H9 (cell line): ENCODE data around the gene TMEM200A. TPM values are rescaled to one million over a fixed set of nuclear protein-coding genes. Genes with fewer than 3 reads are reported as not detected.

Source experiments
- DNase-seq: peaks from one replicate; pipeline ENCODE4 v3.0.0-alpha.2; 2017
- H2AFZ ChIP-seq: one replicate; pipeline ENCODE4 v1.6.1; 2013; ENCODE audit warnings: mild to moderate bottlenecking, low read length, control low read depth, moderate library complexity
- H2AK5ac ChIP-seq: 2 replicates; pipeline ENCODE4 v1.6.1; 2013; ENCODE audit warnings: low read length, control low read depth, mixed read lengths; ENCODE audit not compliant: insufficient read length
- H2BK120ac ChIP-seq: one replicate; pipeline ENCODE4 v1.6.1; 2013; ENCODE audit warnings: low read depth, mild to moderate bottlenecking, low read length, control low read depth, inconsistent platforms; ENCODE audit not compliant: poor library complexity, severe bottlenecking
- H2BK12ac ChIP-seq: 2 replicates; pipeline ENCODE4 v1.6.1; 2013; ENCODE audit warnings: low read length, control low read depth, mixed read lengths, low read depth; ENCODE audit not compliant: insufficient read length
- H2BK15ac ChIP-seq: 2 replicates; pipeline ENCODE4 v1.6.1; 2013; ENCODE audit warnings: low read depth, low read length, control low read depth
- H2BK20ac ChIP-seq: one replicate; pipeline ENCODE4 v1.6.1; 2013; ENCODE audit warnings: low read depth, mild to moderate bottlenecking, low read length, control low read depth, inconsistent platforms; ENCODE audit not compliant: poor library complexity, severe bottlenecking
- H2BK5ac ChIP-seq: 2 replicates; pipeline ENCODE4 v1.6.1; 2013; ENCODE audit warnings: low read length, control low read depth, mixed read lengths; ENCODE audit not compliant: insufficient read length
- H3K14ac ChIP-seq: 2 replicates; pipeline ENCODE4 v1.6.1; 2013; ENCODE audit warnings: low read length, control low read depth; ENCODE audit not compliant: insufficient read depth
- H3K18ac ChIP-seq: 2 replicates; pipeline ENCODE4 v1.6.1; 2013; ENCODE audit warnings: low read depth, mild to moderate bottlenecking, mixed read lengths, low read length, control low read depth; ENCODE audit not compliant: insufficient read length
- H3K23ac ChIP-seq: 2 replicates; pipeline ENCODE4 v1.6.1; 2013; ENCODE audit warnings: low read length, control low read depth, mixed read lengths, low read depth; ENCODE audit not compliant: insufficient read length
- H3K23me2 ChIP-seq: 2 replicates; pipeline ENCODE4 v1.6.1; 2013; ENCODE audit warnings: low read depth, mild to moderate bottlenecking, mixed read lengths, low read length, control low read depth; ENCODE audit not compliant: insufficient read length, poor library complexity, severe bottlenecking
- H3K27ac ChIP-seq: 2 replicates; pipeline ENCODE4 v1.5.1; 2013; ENCODE audit warnings: low read length, control low read depth, mixed read lengths, low read depth; ENCODE audit not compliant: insufficient read length
- H3K27me3 ChIP-seq: 2 replicates; pipeline ENCODE4 v1.6.1; 2013; ENCODE audit warnings: low read length, control low read depth, inconsistent platforms; ENCODE audit not compliant: insufficient read depth
- H3K4ac ChIP-seq: 2 replicates; pipeline ENCODE4 v1.6.1; 2013; ENCODE audit warnings: low read depth, mild to moderate bottlenecking, control low read depth, inconsistent platforms, low read length, moderate library complexity
- H3K4me1 ChIP-seq: 2 replicates; pipeline ENCODE4 v1.6.1; 2013; ENCODE audit warnings: low read length, control low read depth, inconsistent platforms; ENCODE audit not compliant: insufficient read depth
- H3K4me2 ChIP-seq: 2 replicates; pipeline ENCODE4 v1.6.1; 2013; ENCODE audit warnings: low read length, control low read depth, mixed read lengths; ENCODE audit not compliant: insufficient read length, insufficient read depth
- H3K56ac ChIP-seq: 2 replicates; pipeline ENCODE4 v1.6.1; 2013; ENCODE audit warnings: low read depth, mild to moderate bottlenecking, mixed read lengths, low read length, control low read depth; ENCODE audit not compliant: insufficient read length
- H3K79me1 ChIP-seq: 2 replicates; pipeline ENCODE4 v1.6.1; 2013; ENCODE audit warnings: low read depth, mild to moderate bottlenecking, moderate library complexity, low read length, control low read depth, inconsistent platforms; ENCODE audit not compliant: insufficient read depth, poor library complexity, severe bottlenecking
- H3K79me2 ChIP-seq: 2 replicates; pipeline ENCODE4 v1.6.1; 2013; ENCODE audit warnings: low read length, control low read depth, inconsistent platforms; ENCODE audit not compliant: insufficient read depth
- H3K9ac ChIP-seq: 2 replicates; pipeline ENCODE4 v1.6.1; 2013; ENCODE audit warnings: low read length, control low read depth, mixed read lengths; ENCODE audit not compliant: insufficient read length; ENCODE audit errors: extremely low read depth
- H3K9me3 ChIP-seq: one replicate; pipeline ENCODE4 v1.6.1; 2013; ENCODE audit warnings: low read depth, low read length, inconsistent platforms; ENCODE audit not compliant: control insufficient read depth
- H3T11ph ChIP-seq: one replicate; pipeline ENCODE4 v1.6.1; 2013; ENCODE audit warnings: mild to moderate bottlenecking, low read length, control low read depth, inconsistent platforms
- H4K20me1 ChIP-seq: one replicate; pipeline ENCODE4 v1.6.1; 2013; ENCODE audit not compliant: control insufficient read depth, insufficient read length, insufficient read depth
- H4K5ac ChIP-seq: 2 replicates; pipeline ENCODE4 v1.6.1; 2013; ENCODE audit warnings: low read depth, mild to moderate bottlenecking, mixed read lengths, low read length, control low read depth; ENCODE audit not compliant: insufficient read length
- H4K8ac ChIP-seq: replicated peaks from 2 replicates; pipeline ENCODE4 v1.6.1; 2013; ENCODE audit warnings: low read length, control low read depth, mixed read lengths, low read depth; ENCODE audit not compliant: insufficient read length
- H4K91ac ChIP-seq: 2 replicates; pipeline ENCODE4 v1.6.1; 2013; ENCODE audit warnings: low read depth, mild to moderate bottlenecking, moderate library complexity, mixed read lengths, low read length, control low read depth; ENCODE audit not compliant: insufficient read length
- H3K27ac Mint-ChIP-seq, 3 experiments: 2 replicates in 2 of 3; 3 replicates in 1 of 3; pipeline ENCODE4 v1.8.0; 2020 to 2021; ENCODE audit warnings: mixed read lengths in 3 of 3, mild to moderate bottlenecking in 1 of 3, moderate library complexity in 1 of 3
- H3K27me3 Mint-ChIP-seq: 2 replicates; pipeline ENCODE4 v1.8.0; 2021; ENCODE audit warnings: low read depth, mild to moderate bottlenecking, moderate library complexity, mixed read lengths
- H3K36me3 Mint-ChIP-seq, 3 experiments: 2 replicates in 2 of 3; 3 replicates in 1 of 3; pipeline ENCODE4 v1.8.0; 2020 to 2021; ENCODE audit warnings: low read depth in 3 of 3, mixed read lengths in 3 of 3; ENCODE audit not compliant: insufficient read depth in 1 of 3
- H3K4me1 Mint-ChIP-seq, 2 experiments: 2 replicates each; pipeline ENCODE4 v1.8.0; 2020; ENCODE audit warnings: mixed read lengths in 2 of 2
- H3K4me3 Mint-ChIP-seq, 2 experiments: 2 replicates in 1 of 2; 3 replicates in 1 of 2; pipeline ENCODE4 v1.8.0; 2020 to 2021; ENCODE audit warnings: mild to moderate bottlenecking in 2 of 2, mixed read lengths in 2 of 2, moderate library complexity in 1 of 2
- H3K9me3 Mint-ChIP-seq, 2 experiments: 2 replicates in 1 of 2; 3 replicates in 1 of 2; pipeline ENCODE4 v1.8.0; 2020; ENCODE audit warnings: mild to moderate bottlenecking in 2 of 2, mixed read lengths in 2 of 2, moderate library complexity in 1 of 2
- WGBS: extraction: QIAGEN DNeasy Blood & Tissue Kit; methylation state at CpG from one replicate; pipeline ENCODE4 v1.1.7; 2013; ENCODE audit warnings: missing lambda C conversion rate, low lambda C conversion rate, mixed read lengths; ENCODE audit not compliant: insufficient read length; ENCODE audit errors: extremely low coverage; 5-methylcytosine and 5-hydroxymethylcytosine counted together
- total RNA-seq: library from RNA; stranded (reverse); gene quantifications from 2 replicates; pipeline ENCODE4 v1.2.1, GENCODE V29; 2021
- TF ChIP-seq, protein P1 (sequence below): fragments of 200-600 bp; sonication (generic); conservative IDR thresholded peaks from 3 replicates; pipeline ENCODE4 v1.8.0; 2021; ENCODE audit warnings: antibody characterized with exemption, mild to moderate bottlenecking

TMEM200A gene
- total RNA-seq, 1 experiment from 2014 or later: 6.1 TPM

DNA sequence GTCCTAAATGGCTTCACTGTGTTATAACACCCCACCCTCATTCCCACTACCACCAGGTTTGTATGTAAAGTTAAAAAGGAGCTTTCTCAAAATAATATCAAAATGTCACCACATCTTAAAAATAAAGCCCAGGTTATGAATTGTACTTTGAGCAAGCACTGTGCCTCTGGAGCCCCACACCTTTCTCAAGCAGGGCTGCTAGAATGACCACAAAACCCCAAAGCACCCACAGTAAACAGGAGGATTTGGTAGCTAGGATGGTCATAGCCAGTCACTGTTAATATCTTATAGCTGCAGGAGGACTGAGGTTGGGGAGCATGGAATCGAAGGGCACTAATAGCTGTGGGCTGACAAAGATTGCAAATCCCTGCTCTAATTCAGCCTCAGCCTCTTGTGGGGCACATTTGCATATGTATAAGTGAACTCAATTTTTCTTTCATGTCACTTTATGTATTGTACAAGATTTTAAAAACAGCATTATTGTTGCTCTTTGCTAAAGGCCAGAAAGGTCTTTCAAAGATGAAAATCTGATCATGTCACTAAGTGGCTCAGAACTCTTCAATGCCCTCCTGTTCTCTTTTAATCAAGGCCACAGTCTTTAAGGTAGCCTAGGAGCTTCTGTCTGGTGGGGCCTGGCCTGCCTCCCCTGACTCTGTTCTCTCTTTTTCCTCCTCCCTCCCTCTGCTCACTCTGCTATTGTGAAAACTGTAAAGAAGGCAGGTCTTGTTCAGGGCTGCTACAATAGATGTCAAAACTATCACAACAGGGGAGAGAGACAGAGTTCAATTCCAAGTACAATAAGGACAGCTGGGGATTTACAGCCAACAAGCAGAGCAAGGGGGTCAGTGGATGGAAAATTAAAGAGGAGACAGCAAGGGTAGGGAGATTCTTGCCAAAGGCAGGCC lies 101.6 kb downstream of the TMEM200A start:
- H3K9ac ChIP-seq: no peak overlapping the region
- no peak overlapping the region for H3K27ac ChIP-seq
- H3K4me3 Mint-ChIP-seq: no peak overlapping the region

More for the DNA sequence above, 101.6 kb downstream of the TMEM200A start:
- no peak overlapping the region for H3K18ac ChIP-seq
- no peak overlapping the region for H4K8ac ChIP-seq
- no peaks in the 10 kb centered on the region for H3K36me3 Mint-ChIP-seq
- no peak overlapping the region for H2BK20ac ChIP-seq
- H3K9me3 ChIP-seq: no peaks in the 10 kb centered on the region
- H3K23ac ChIP-seq: no peak overlapping the region
- no peak overlapping the region for H3K56ac ChIP-seq
- H3K14ac ChIP-seq: no peak overlapping the region
- no peak overlapping the region for H3K4ac ChIP-seq
- TF ChIP-seq, protein P1, sequence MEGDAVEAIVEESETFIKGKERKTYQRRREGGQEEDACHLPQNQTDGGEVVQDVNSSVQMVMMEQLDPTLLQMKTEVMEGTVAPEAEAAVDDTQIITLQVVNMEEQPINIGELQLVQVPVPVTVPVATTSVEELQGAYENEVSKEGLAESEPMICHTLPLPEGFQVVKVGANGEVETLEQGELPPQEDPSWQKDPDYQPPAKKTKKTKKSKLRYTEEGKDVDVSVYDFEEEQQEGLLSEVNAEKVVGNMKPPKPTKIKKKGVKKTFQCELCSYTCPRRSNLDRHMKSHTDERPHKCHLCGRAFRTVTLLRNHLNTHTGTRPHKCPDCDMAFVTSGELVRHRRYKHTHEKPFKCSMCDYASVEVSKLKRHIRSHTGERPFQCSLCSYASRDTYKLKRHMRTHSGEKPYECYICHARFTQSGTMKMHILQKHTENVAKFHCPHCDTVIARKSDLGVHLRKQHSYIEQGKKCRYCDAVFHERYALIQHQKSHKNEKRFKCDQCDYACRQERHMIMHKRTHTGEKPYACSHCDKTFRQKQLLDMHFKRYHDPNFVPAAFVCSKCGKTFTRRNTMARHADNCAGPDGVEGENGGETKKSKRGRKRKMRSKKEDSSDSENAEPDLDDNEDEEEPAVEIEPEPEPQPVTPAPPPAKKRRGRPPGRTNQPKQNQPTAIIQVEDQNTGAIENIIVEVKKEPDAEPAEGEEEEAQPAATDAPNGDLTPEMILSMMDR: no peak
- H3K79me2 ChIP-seq: no peaks in the 10 kb centered on the region
- no peak overlapping the region for H2AFZ ChIP-seq
- H2BK15ac ChIP-seq: no peak overlapping the region
- H3K4me2 ChIP-seq: no peak overlapping the region
- H3K4me1 ChIP-seq: no peaks in the 10 kb centered on the region
- H4K5ac ChIP-seq: no peak overlapping the region
- no peaks in the 10 kb centered on the region for H3K79me1 ChIP-seq
- H2BK120ac ChIP-seq: no peak overlapping the region
- H3K23me2 ChIP-seq: no peaks in the 10 kb centered on the region
- no peak for DNase-seq
- H4K20me1 ChIP-seq: no peaks in the 10 kb centered on the region
- no peak overlapping the region for H4K91ac ChIP-seq
- no peak overlapping the region for H3T11ph ChIP-seq
- no peaks in the 10 kb centered on the region for H3K27me3 ChIP-seq
- WGBS: no CpG with 5 or more reads among the region's 1 CpG
- H3K27ac Mint-ChIP-seq: no peak overlapping the region; a peak in 1 of 7 replicates
- no peaks in the 10 kb centered on the region for H3K9me3 Mint-ChIP-seq
- H2BK5ac ChIP-seq: no peak overlapping the region
- H3K4me1 Mint-ChIP-seq: peaks cover 17% of the 10 kb centered on the region in 2 experiments
- H2BK12ac ChIP-seq: no peak overlapping the region
- no peak overlapping the region for H2AK5ac ChIP-seq
- H3K27me3 Mint-ChIP-seq: no peaks in the 10 kb centered on the region
